K562 (cell line): ENCODE data around the gene PSMC6. TPM values are rescaled to one million over a fixed set of nuclear protein-coding genes. Genes with fewer than 3 reads are reported as not detected.
A peak's percentile ranks its signal among the peaks of the same experiment; 100 is the strongest.

Source experiments
- ASH1L ChIP-seq: fragments of 450-650 bp; IDR thresholded peaks from 2 replicates; pipeline ENCODE4 v1.6.1; 2018; ENCODE audit warnings: borderline replicate concordance, mild to moderate bottlenecking, low read depth; ENCODE audit not compliant: partially characterized antibody
- ATF3 ChIP-seq, 2 experiments: fragments of 450-650 bp in 1 of 2; sonication (generic) in 1 of 2; formaldehyde crosslinking in 1 of 2; IDR thresholded peaks in 1 of 2; conservative IDR thresholded peaks in 1 of 2; 2 replicates each; pipeline versions ENCODE4 v1.6.1 to v1.8.1; 2016 to 2023; ENCODE audit warnings: mild to moderate bottlenecking in 2 of 2, moderate library complexity in 2 of 2, inconsistent platforms in 1 of 2, missing genetic modification reagents in 1 of 2
- EP400 ChIP-seq: fragments of 450-650 bp; IDR thresholded peaks from 2 replicates; pipeline ENCODE4 v1.6.1; 2017; ENCODE audit warnings: antibody characterized with exemption, mild to moderate bottlenecking, moderate library complexity
- GTF3C2 ChIP-seq: IDR thresholded peaks from 3 replicates; pipeline ENCODE4 v1.6.1; 2011; ENCODE audit warnings: borderline replicate concordance, mild to moderate bottlenecking, moderate library complexity; ENCODE audit not compliant: insufficient read length; ENCODE audit errors: extremely low read depth
- RBBP5 ChIP-seq: fragments of 200-600 bp; sonication (generic); IDR thresholded peaks from 2 replicates; pipeline ENCODE4 v1.6.1; 2012; ENCODE audit warnings: borderline replicate concordance, mild to moderate bottlenecking, low read length, control low read depth, inconsistent platforms; ENCODE audit not compliant: insufficient read depth, poor library complexity, severe bottlenecking
- SRF ChIP-seq, 2 experiments: fragments of 250-450, 450-650 bp in 1 of 2; sonication (Bioruptor Pico) in 1 of 2; sonication (generic) in 1 of 2; formaldehyde crosslinking; IDR thresholded peaks; 2 replicates each; pipeline versions ENCODE4 v1.5.0 to v1.5.1; 2020 to 2022; ENCODE audit warnings: mild to moderate bottlenecking in 1 of 2, missing genetic modification reagents in 1 of 2
- USF1 ChIP-seq: sonication (generic); formaldehyde crosslinking; IDR thresholded peaks from 2 replicates; pipeline ENCODE4 v1.9.0; 2022; ENCODE audit warnings: mild to moderate bottlenecking, missing genetic modification reagents
- ZBTB43 ChIP-seq: sonication (generic); formaldehyde crosslinking; IDR thresholded peaks from 2 replicates; pipeline ENCODE4 v1.8.0; 2023; ENCODE audit warnings: mild to moderate bottlenecking, missing genetic modification reagents
- ZBTB5 ChIP-seq: fragments of 450-650 bp; IDR thresholded peaks from 2 replicates; pipeline ENCODE4 v1.6.1; 2017; ENCODE audit warnings: antibody characterized with exemption
- ZBTB7A ChIP-seq: IDR thresholded peaks from 2 replicates; pipeline ENCODE4 v1.6.1; 2011; ENCODE audit warnings: low read depth, mild to moderate bottlenecking, low read length, moderate library complexity, borderline replicate concordance; ENCODE audit not compliant: control insufficient read depth
- ZNF121 ChIP-seq: sonication (generic); formaldehyde crosslinking; conservative IDR thresholded peaks from 2 replicates; pipeline ENCODE4 v1.8.0; 2022; ENCODE audit warnings: missing genetic modification reagents
- ZNF316 ChIP-seq: fragments of 450-650 bp; IDR thresholded peaks from 2 replicates; pipeline ENCODE4 v1.6.1; 2016
- ZNF354B ChIP-seq: fragments of 250-450 bp; sonication (Bioruptor Pico); IDR thresholded peaks from 2 replicates; pipeline ENCODE4 v1.4.0; 2020
- ZNF589 ChIP-seq: fragments of 200-800 bp; sonication (Bioruptor generic); IDR thresholded peaks from 2 replicates; pipeline ENCODE4 v1.6.1; 2016; ENCODE audit warnings: low read depth, missing genetic modification characterization, missing compliant biosample characterization
- polyA plus RNA-seq, 8 experiments: library from polyadenylated mRNA; depleted of rRNA in 4 of 8; stranded (reverse) in 5 of 8; unstranded in 3 of 8; fragments of >200 nt; fragmentation: Nextera tagmentation in 2 of 8; fragmentation: Illumina TruSeq in 1 of 8; extraction: Ambion mirVana in 2 of 8; extraction: Trizol in 1 of 8; gene quantifications; 2 replicates each; pipeline versions ENCODE4 v1.2.1 to v1.2.3, GENCODE V29; 2011 to 2014; ENCODE audit warnings: inconsistent platforms in 1 of 8, missing spikeins in 1 of 8
- total RNA-seq, 7 experiments: library from RNA; depleted of rRNA in 6 of 7; stranded (reverse); fragments of >200 nt in 6 of 7; fragmentation: Illumina TruSeq in 2 of 7; extraction: Trizol in 2 of 7; gene quantifications; 2 replicates each; pipeline versions ENCODE4 v1.2.1 to v1.2.3, GENCODE V29; 2011 to 2021; ENCODE audit warnings: low replicate concordance in 1 of 7
- TF ChIP-seq, protein P1 (sequence below): fragments of 250-450 bp; sonication (Bioruptor Pico); IDR thresholded peaks from 2 replicates; pipeline ENCODE4 v1.5.0; 2022; ENCODE audit warnings: mild to moderate bottlenecking

The PSMC6 gene
- total and polyA plus RNA-seq, 9 of the 15 experiments (the other 6 are each of a cell fraction or from before 2014, with no cell fraction given): 91.4 to 224 (median 182) TPM

- TF ChIP-seq SRF (CRISPR knock-in tag; IDR thresholded peaks at IDR 0.05): 0 out of 4 replicates have a peak, but pooled peaks of 1 of the 2 experiments have one; percentile 17
- TF ChIP-seq ZBTB5: no peak
- TF ChIP-seq GTF3C2: no peak
- TF ChIP-seq RBBP5: peak; percentile 55
- no peak for TF ChIP-seq ZNF316
- TF ChIP-seq, protein P1, sequence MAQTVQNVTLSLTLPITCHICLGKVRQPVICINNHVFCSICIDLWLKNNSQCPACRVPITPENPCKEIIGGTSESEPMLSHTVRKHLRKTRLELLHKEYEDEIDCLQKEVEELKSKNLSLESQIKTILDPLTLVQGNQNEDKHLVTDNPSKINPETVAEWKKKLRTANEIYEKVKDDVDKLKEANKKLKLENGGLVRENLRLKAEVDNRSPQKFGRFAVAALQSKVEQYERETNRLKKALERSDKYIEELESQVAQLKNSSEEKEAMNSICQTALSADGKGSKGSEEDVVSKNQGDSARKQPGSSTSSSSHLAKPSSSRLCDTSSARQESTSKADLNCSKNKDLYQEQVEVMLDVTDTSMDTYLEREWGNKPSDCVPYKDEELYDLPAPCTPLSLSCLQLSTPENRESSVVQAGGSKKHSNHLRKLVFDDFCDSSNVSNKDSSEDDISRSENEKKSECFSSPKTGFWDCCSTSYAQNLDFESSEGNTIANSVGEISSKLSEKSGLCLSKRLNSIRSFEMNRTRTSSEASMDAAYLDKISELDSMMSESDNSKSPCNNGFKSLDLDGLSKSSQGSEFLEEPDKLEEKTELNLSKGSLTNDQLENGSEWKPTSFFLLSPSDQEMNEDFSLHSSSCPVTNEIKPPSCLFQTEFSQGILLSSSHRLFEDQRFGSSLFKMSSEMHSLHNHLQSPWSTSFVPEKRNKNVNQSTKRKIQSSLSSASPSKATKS (CRISPR knock-in tag): no peak
- TF ChIP-seq ZNF589 (CRISPR knock-in tag): no peak
- TF ChIP-seq USF1 (CRISPR knock-in tag): no peak
- no peak for TF ChIP-seq ATF3 (IDR thresholded peaks at IDR 0.05)
- no peak for TF ChIP-seq ATF3 (CRISPR knock-in tag; conservative IDR thresholded peaks at IDR 0.05)
- peak; percentile 28; the same call in 1 of the 2 replicates for TF ChIP-seq EP400
- TF ChIP-seq ZNF121 (CRISPR knock-in tag): no peak
- TF ChIP-seq ZBTB43: no peak
- TF ChIP-seq ZBTB7A: peak; percentile 55; the same call in 1 of the 2 replicates
- TF ChIP-seq ASH1L: no peak
- no peak for TF ChIP-seq ZNF354B
These were observed 23.1 kb downstream of the PSMC6 start, which contains the start of gene STYX (continued) for GRCh38 chr14:52729925-52730708.
